ENCODE data around the gene MED29.

Gene MED29

DNA sequence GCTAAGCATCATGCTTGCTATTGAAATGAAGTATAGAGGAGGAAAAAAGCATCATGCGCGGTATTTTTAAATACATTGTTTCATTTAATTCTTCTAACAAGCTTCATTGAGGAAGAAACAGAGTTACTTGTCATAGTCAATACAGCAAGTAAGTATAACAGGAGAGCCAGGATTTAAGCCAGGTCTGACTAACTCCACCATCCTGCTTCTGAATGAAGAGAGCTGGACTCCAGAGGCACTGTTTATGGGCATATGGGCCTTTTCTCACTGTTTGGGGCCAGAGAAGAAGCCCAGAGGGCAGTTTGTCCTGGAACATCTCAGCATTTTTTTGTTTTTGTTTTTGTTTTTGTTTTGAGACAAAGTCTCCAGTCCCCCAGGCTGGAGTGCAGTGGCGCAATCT, 41.0 kb upstream of the MED29 start:
- Histone ChIP-seq H3K79me2 (ENCODE audit: low read length) (peaks cover 67% of the 10 kb centered on the region), H3K4me2 (ENCODE audit: low read depth, low read length) (no peak overlapping the region), H3K9ac (ENCODE audit: low read length) (no peak overlapping the region), H2AFZ (ENCODE audit: low read length) (no peak overlapping the region), H3K9me2 (replicated peaks; ENCODE audit: insufficient read depth, low read length) (no peaks in the 10 kb centered on the region), H3K27me3 (replicated peaks; ENCODE audit: insufficient read depth, low read length) (no peaks in the 10 kb centered on the region), H3K4me1 (ENCODE audit: low read length) (peaks cover 15% of the 10 kb centered on the region), H3K27ac (ENCODE audit: low read length) (no peak overlapping the region), H3K36me3 (replicated peaks; ENCODE audit: insufficient read depth, low read length) (no peaks in the 10 kb centered on the region; the same call in 1 of the 2 replicates), H4K20me1 (ENCODE audit: insufficient read depth, low read length) (no peaks in the 10 kb centered on the region), H3K4me3 (ENCODE audit: low read length) (no peak overlapping the region), H3K9me3 (replicated peaks; ENCODE audit: insufficient read depth, low read length) (no peaks in the 10 kb centered on the region), H3F3A (ENCODE audit: insufficient read depth, low read length) (peaks cover 10% of the 10 kb centered on the region)
- TF ChIP-seq EZH2phosphoT487 (IDR thresholded peaks at IDR 0.05; ENCODE audit: low read length): no peak
- TF ChIP-seq, protein P1, sequence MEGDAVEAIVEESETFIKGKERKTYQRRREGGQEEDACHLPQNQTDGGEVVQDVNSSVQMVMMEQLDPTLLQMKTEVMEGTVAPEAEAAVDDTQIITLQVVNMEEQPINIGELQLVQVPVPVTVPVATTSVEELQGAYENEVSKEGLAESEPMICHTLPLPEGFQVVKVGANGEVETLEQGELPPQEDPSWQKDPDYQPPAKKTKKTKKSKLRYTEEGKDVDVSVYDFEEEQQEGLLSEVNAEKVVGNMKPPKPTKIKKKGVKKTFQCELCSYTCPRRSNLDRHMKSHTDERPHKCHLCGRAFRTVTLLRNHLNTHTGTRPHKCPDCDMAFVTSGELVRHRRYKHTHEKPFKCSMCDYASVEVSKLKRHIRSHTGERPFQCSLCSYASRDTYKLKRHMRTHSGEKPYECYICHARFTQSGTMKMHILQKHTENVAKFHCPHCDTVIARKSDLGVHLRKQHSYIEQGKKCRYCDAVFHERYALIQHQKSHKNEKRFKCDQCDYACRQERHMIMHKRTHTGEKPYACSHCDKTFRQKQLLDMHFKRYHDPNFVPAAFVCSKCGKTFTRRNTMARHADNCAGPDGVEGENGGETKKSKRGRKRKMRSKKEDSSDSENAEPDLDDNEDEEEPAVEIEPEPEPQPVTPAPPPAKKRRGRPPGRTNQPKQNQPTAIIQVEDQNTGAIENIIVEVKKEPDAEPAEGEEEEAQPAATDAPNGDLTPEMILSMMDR (IDR thresholded peaks at IDR 0.05; ENCODE audit: low read length): no peak
- DNase-seq: no peak

DNA sequence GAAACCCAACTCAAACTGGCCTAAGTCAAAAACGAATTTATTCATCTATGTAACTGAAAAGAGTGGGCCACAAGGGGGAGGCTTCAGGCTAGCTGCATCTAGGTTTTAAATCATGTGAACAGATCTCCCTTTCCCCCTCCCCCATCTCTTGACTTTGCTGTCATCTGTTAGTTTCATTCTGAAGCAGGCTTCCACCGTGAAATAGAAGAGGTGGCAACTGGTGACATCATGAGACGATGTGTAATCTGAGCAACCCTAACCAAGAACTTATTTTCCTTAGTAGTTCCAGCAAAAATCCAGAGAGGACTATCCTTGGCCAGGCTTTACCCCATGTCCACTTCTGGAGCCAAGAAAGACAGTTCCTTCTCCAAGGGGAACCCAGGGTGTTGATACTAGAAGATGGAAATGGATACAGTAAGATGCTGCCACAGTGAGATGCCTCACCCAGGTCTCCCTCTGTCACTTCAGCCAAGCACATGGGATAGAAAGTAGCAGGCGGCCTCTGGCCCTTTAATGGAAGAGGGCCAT, 39.6 kb upstream of the MED29 start:
- Histone ChIP-seq H3K9ac (ENCODE audit: low read length) (peak overlapping the region; percentile 28; the same call in 1 of the 2 replicates), H2AFZ (ENCODE audit: low read length) (no peak overlapping the region), H3K9me2 (replicated peaks; ENCODE audit: insufficient read depth, low read length) (no peaks in the 10 kb centered on the region), H3K27ac (ENCODE audit: low read length) (peak overlapping the region; percentile 70), H3F3A (ENCODE audit: insufficient read depth, low read length) (peaks cover 10% of the 10 kb centered on the region), H4K20me1 (ENCODE audit: insufficient read depth, low read length) (no peaks in the 10 kb centered on the region), H3K4me3 (ENCODE audit: low read length) (no peak overlapping the region), H3K4me1 (ENCODE audit: low read length) (peaks cover 15% of the 10 kb centered on the region), H3K79me2 (ENCODE audit: low read length) (peaks cover 53% of the 10 kb centered on the region), H3K36me3 (replicated peaks; ENCODE audit: insufficient read depth, low read length) (peaks cover 3% of the 10 kb centered on the region; the same call in 1 of the 2 replicates), H3K27me3 (replicated peaks; ENCODE audit: insufficient read depth, low read length) (no peaks in the 10 kb centered on the region), H3K9me3 (replicated peaks; ENCODE audit: insufficient read depth, low read length) (no peaks in the 10 kb centered on the region), H3K4me2 (ENCODE audit: low read depth, low read length) (peak overlapping the region; percentile 63; the same call in 1 of the 2 replicates)
- TF ChIP-seq EZH2phosphoT487 (IDR thresholded peaks at IDR 0.05; ENCODE audit: low read length): no peak
- TF ChIP-seq, protein P1 (IDR thresholded peaks at IDR 0.05; ENCODE audit: low read length): peak; percentile 38; the same call in 1 of the 2 replicates
- peak; percentile 75 for DNase-seq

DNA sequence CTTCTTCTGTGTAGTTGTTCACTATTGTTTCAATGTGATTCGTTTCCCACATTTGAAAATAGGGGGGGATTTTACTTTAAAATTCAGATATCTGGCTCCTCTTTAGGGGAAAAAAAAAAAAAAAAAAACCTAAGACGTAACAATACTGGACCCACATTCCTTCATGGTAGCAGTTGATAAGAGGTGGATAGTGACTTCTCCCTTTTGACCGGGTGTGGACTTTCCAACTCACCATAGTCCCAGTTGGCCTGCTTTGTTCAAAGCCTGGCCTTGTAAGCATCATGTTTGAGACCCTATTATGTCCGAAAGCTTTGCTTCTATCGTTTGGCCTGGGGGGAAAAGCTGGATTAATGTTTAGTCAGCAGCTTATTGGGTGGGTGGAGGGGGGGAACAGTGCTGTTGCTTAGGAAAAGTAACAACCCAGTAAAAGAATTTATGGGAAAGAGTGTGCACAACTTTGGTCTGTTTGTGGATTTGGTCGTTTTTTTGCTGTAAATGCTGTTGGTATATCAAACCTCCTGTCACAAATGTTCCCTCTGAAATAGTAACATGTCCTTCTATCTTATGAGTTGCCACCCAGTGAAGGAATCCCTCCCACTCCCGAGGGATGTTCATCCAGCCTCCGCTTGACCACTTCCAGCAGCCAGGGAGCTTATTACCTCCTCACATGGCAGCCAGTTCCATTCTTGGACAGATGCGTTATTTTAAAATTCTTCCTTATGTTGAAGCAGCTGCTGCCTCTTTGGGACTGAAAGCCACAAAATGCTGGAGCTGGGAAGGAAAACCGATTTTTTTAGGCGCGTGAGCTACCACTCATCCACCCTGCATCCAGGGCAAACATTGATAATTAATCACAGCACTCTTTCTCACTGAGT, 38.6 kb upstream of the MED29 start:
- H3K36me3 ChIP-seq (replicated peaks; ENCODE audit: insufficient read depth, low read length): peaks cover 3% of the 10 kb centered on the region; the same call in 1 of the 2 replicates
- H3K79me2 ChIP-seq (ENCODE audit: low read length): peaks cover 43% of the 10 kb centered on the region
- no peaks in the 10 kb centered on the region for H3K9me3 ChIP-seq (replicated peaks; ENCODE audit: insufficient read depth, low read length)
- H3K9ac ChIP-seq (ENCODE audit: low read length): no peak overlapping the region
- H3K4me1 ChIP-seq (ENCODE audit: low read length): peaks cover 15% of the 10 kb centered on the region
- no peak overlapping the region for H2AFZ ChIP-seq (ENCODE audit: low read length)
- H3F3A ChIP-seq (ENCODE audit: insufficient read depth, low read length): peaks cover 10% of the 10 kb centered on the region
- no peak overlapping the region for H3K4me3 ChIP-seq (ENCODE audit: low read length)
- no peaks in the 10 kb centered on the region for H3K27me3 ChIP-seq (replicated peaks; ENCODE audit: insufficient read depth, low read length)
- H3K9me2 ChIP-seq (replicated peaks; ENCODE audit: insufficient read depth, low read length): no peaks in the 10 kb centered on the region
- H3K4me2 ChIP-seq (ENCODE audit: low read depth, low read length): no peak overlapping the region
- no peaks in the 10 kb centered on the region for H4K20me1 ChIP-seq (ENCODE audit: insufficient read depth, low read length)
- no peak for DNase-seq
- H3K27ac ChIP-seq (ENCODE audit: low read length): no peak overlapping the region; the same call in 1 of the 2 replicates
- TF ChIP-seq EZH2phosphoT487 (IDR thresholded peaks at IDR 0.05; ENCODE audit: low read length) (no peak), EZH2 (optimal IDR thresholded peaks at IDR 0.05; ENCODE audit: low read depth, low read length) (no peak)
- TF ChIP-seq, protein P1 (IDR thresholded peaks at IDR 0.05; ENCODE audit: low read length): no peak
